ENCODE data around the gene SIX5.
A peak's percentile ranks its signal among the peaks of the same experiment; 100 is the strongest.
"Not testable (repeated sequence)": the region's sequence is repeated elsewhere in the genome, so short reads cannot be mapped to it uniquely, and the experiment has no call there.

The SIX5 gene

GRCh38 chr19:45729800-45730290 lies 39.2 kb downstream of the SIX5 start:
- ChIA-PET CTCF (interaction anchor here (1.1 to 2.9 kb wide), 4 partner anchors 11 to 37 kb away, joined by 3 to 11 read pairs (median 6); partner anchors contain the start of genes QPCTL and SNRPD2), POLR2A (interaction anchor here (0.5 to 1.5 kb wide), 5 partner anchors 13 to 1040 kb away, joined by 3 to 10 read pairs (median 3); partner anchors contain the start of genes QPCTL and SNRPD2)
- Histone ChIP-seq H3K4me3 (ENCODE audit: control insufficient read depth in 1 of 7, extremely low read depth in 1 of 7, insufficient read depth in 4 of 7, low read depth in 2 of 7, low read length in 6 of 7) (peak overlapping the region; percentile 56 to 93 (median 85)), H3K27ac (ENCODE audit: insufficient read depth in 1 of 2, low read depth in 1 of 2, low read length in 2 of 2, poor library complexity in 1 of 2, severe bottlenecking in 2 of 2) (peak overlapping the region; percentile 74 to 87), H3K4me1 (ENCODE audit: control extremely low read depth in 1 of 4, control insufficient read depth in 4 of 4, insufficient read depth in 4 of 4, low read length in 3 of 4) (peaks cover 2 to 12% (median 9%) of the 10 kb centered on the region in 4 experiments), H3K36me3 (ENCODE audit: control insufficient read depth in 4 of 4, insufficient read depth in 4 of 4, low read length in 3 of 4) (no peaks in the 10 kb centered on the region), H3K9me3 (ENCODE audit: control extremely low read depth in 1 of 5, control insufficient read depth in 4 of 5, insufficient read depth in 2 of 5, low read depth in 1 of 5, low read length in 4 of 5) (no peaks in the 10 kb centered on the region), H3K27me3 (replicated peaks in 2 of 5; ENCODE audit: control insufficient read depth in 4 of 5, insufficient read depth in 5 of 5, low read length in 4 of 5) (no peaks in the 10 kb centered on the region)
- WGBS (ENCODE audit: insufficient coverage), result 22% methylated on average over 8 of the region's 10 CpGs
- no peak for DNase-seq

- CTCF ChIA-PET, result interaction anchor here (1.1 kb wide), 1 partner anchor 12 kb away, joined by 4 read pairs; no protein-coding TSS in a partner anchor
Observed at GRCh38 chr19:45728683-45729082, 40.4 kb downstream of the SIX5 start.

GRCh38 chr19:45720065-45720464 lies 49.0 kb downstream of the SIX5 start:
- Histone ChIP-seq H3K4me1 (ENCODE audit: control extremely low read depth in 1 of 4, control insufficient read depth in 4 of 4, insufficient read depth in 4 of 4, low read length in 3 of 4) (peaks cover 2 to 22% (median 16%) of the 10 kb centered on the region in 4 experiments), H3K36me3 (ENCODE audit: control insufficient read depth in 4 of 4, insufficient read depth in 4 of 4, low read length in 3 of 4) (peaks cover 7 to 13% (median 11%) of the 10 kb centered on the region in 4 experiments)
- CTCF ChIA-PET, result interaction anchor here (0.6 to 1.7 kb wide), 3 partner anchors 20 to 50 kb away, joined by 3 to 4 read pairs (median 3); no protein-coding TSS in a partner anchor
- H3K4me3 ChIP-seq (ENCODE audit: control insufficient read depth in 1 of 7, extremely low read depth in 1 of 7, insufficient read depth in 4 of 7, low read depth in 2 of 7, low read length in 6 of 7); H3K9me3 ChIP-seq (ENCODE audit: control extremely low read depth in 1 of 5, control insufficient read depth in 4 of 5, insufficient read depth in 2 of 5, low read depth in 1 of 5, low read length in 4 of 5); DNase-seq; POLR2A ChIA-PET; H3K27me3 ChIP-seq (replicated peaks in 2 of 5; ENCODE audit: control insufficient read depth in 4 of 5, insufficient read depth in 5 of 5, low read length in 4 of 5); H3K27ac ChIP-seq (ENCODE audit: insufficient read depth in 1 of 2, low read depth in 1 of 2, low read length in 2 of 2, poor library complexity in 1 of 2, severe bottlenecking in 2 of 2): not testable (repeated sequence)
- 91% methylated on average over 10 of the region's 11 CpGs for WGBS (ENCODE audit: insufficient coverage)

More at GRCh38 chr19:45728683-45729082, 40.4 kb downstream of the SIX5 start:
- H3K27ac ChIP-seq (ENCODE audit: insufficient read depth in 1 of 2, low read depth in 1 of 2, low read length in 2 of 2, poor library complexity in 1 of 2, severe bottlenecking in 2 of 2); POLR2A ChIA-PET; H3K36me3 ChIP-seq (ENCODE audit: control insufficient read depth in 4 of 4, insufficient read depth in 4 of 4, low read length in 3 of 4); H3K27me3 ChIP-seq (replicated peaks in 2 of 5; ENCODE audit: control insufficient read depth in 4 of 5, insufficient read depth in 5 of 5, low read length in 4 of 5); DNase-seq; H3K4me3 ChIP-seq (ENCODE audit: control insufficient read depth in 1 of 7, extremely low read depth in 1 of 7, insufficient read depth in 4 of 7, low read depth in 2 of 7, low read length in 6 of 7); H3K9me3 ChIP-seq (ENCODE audit: control extremely low read depth in 1 of 5, control insufficient read depth in 4 of 5, insufficient read depth in 2 of 5, low read depth in 1 of 5, low read length in 4 of 5): not testable (repeated sequence)
- H3K4me1 ChIP-seq (ENCODE audit: control extremely low read depth in 1 of 4, control insufficient read depth in 4 of 4, insufficient read depth in 4 of 4, low read length in 3 of 4), result peaks cover 2 to 12% (median 9%) of the 10 kb centered on the region in 4 experiments
- WGBS (ENCODE audit: insufficient coverage), result 96% methylated on average over 15 of the region's 18 CpGs

GRCh38 chr19:45717983-45718650 lies 50.9 kb downstream of the SIX5 start:
- Histone ChIP-seq H3K36me3 (ENCODE audit: control insufficient read depth in 4 of 4, insufficient read depth in 4 of 4, low read length in 3 of 4) (peaks cover 5 to 13% (median 7%) of the 10 kb centered on the region in 4 experiments), H3K27me3 (replicated peaks in 2 of 5; ENCODE audit: control insufficient read depth in 4 of 5, insufficient read depth in 5 of 5, low read length in 4 of 5) (no peaks in the 10 kb centered on the region), H3K27ac (ENCODE audit: insufficient read depth in 1 of 2, low read depth in 1 of 2, low read length in 2 of 2, poor library complexity in 1 of 2, severe bottlenecking in 2 of 2) (peak overlapping the region; percentile 83 to 92), H3K9me3 (ENCODE audit: control extremely low read depth in 1 of 5, control insufficient read depth in 4 of 5, insufficient read depth in 2 of 5, low read depth in 1 of 5, low read length in 4 of 5) (no peaks in the 10 kb centered on the region), H3K4me3 (ENCODE audit: control insufficient read depth in 1 of 7, extremely low read depth in 1 of 7, insufficient read depth in 4 of 7, low read depth in 2 of 7, low read length in 6 of 7) (peak overlapping the region in 6 of 7 experiments; percentile 63 to 98 (median 93)), H3K4me1 (ENCODE audit: control extremely low read depth in 1 of 4, control insufficient read depth in 4 of 4, insufficient read depth in 4 of 4, low read length in 3 of 4) (peaks cover 2 to 22% (median 16%) of the 10 kb centered on the region in 4 experiments)
- WGBS (ENCODE audit: insufficient coverage), result 89% methylated on average over 9 of the region's 12 CpGs
- DNase-seq, result no peak
- ChIA-PET POLR2A (interaction anchor here (1.6 kb wide), 1 partner anchor 13 kb away, joined by 6 read pairs; the partner anchor contains the start of gene FBXO46), CTCF (interaction anchor here (1.0 to 1.9 kb wide), 2 partner anchors 12 to 51 kb away, joined by 6 to 7 read pairs; partner anchors contain the start of genes FBXO46 and SIX5)

GRCh38 chr19:45717131-45717982 lies 51.7 kb downstream of the SIX5 start:
- Histone ChIP-seq H3K4me1 (ENCODE audit: control extremely low read depth in 1 of 4, control insufficient read depth in 4 of 4, insufficient read depth in 4 of 4, low read length in 3 of 4) (peaks cover 2 to 22% (median 16%) of the 10 kb centered on the region in 4 experiments), H3K27ac (ENCODE audit: insufficient read depth in 1 of 2, low read depth in 1 of 2, low read length in 2 of 2, poor library complexity in 1 of 2, severe bottlenecking in 2 of 2) (peak overlapping the region; percentile 83 to 92), H3K9me3 (ENCODE audit: control extremely low read depth in 1 of 5, control insufficient read depth in 4 of 5, insufficient read depth in 2 of 5, low read depth in 1 of 5, low read length in 4 of 5) (no peaks in the 10 kb centered on the region), H3K4me3 (ENCODE audit: control insufficient read depth in 1 of 7, extremely low read depth in 1 of 7, insufficient read depth in 4 of 7, low read depth in 2 of 7, low read length in 6 of 7) (peak overlapping the region; percentile 39 to 98 (median 93)), H3K36me3 (ENCODE audit: control insufficient read depth in 4 of 4, insufficient read depth in 4 of 4, low read length in 3 of 4) (peaks cover 7 to 20% (median 10%) of the 10 kb centered on the region in 4 experiments), H3K27me3 (replicated peaks in 2 of 5; ENCODE audit: control insufficient read depth in 4 of 5, insufficient read depth in 5 of 5, low read length in 4 of 5) (no peaks in the 10 kb centered on the region)
- CTCF ChIA-PET, result interaction anchor here (0.7 to 1.9 kb wide), 5 partner anchors 13 to 52 kb away, joined by 3 to 7 read pairs (median 4); partner anchors contain the start of genes FBXO46 and SIX5
- POLR2A ChIA-PET, result interaction anchor here (0.7 to 1.6 kb wide), 6 partner anchors 12 to 93 kb away, joined by 3 to 9 read pairs (median 6); partner anchors contain the start of genes FBXO46, QPCTL and SIX5
- WGBS (ENCODE audit: insufficient coverage), result 0% methylated on average over 29 of the region's 51 CpGs
- DNase-seq, result peak; percentile 99 to 100 (median 100)

- ChIA-PET POLR2A (interaction anchor here (0.7 to 1.6 kb wide), 6 partner anchors 13 to 93 kb away, joined by 3 to 9 read pairs (median 6); partner anchors contain the start of genes FBXO46, QPCTL and SIX5), CTCF (interaction anchor here (0.7 to 1.9 kb wide), 5 partner anchors 13 to 53 kb away, joined by 3 to 7 read pairs (median 4); partner anchors contain the start of genes FBXO46 and SIX5)
- H3K36me3 ChIP-seq (ENCODE audit: control insufficient read depth in 4 of 4, insufficient read depth in 4 of 4, low read length in 3 of 4), result peaks cover 5 to 25% (median 11%) of the 10 kb centered on the region in 4 experiments
- peak overlapping the region; percentile 4 to 90 for H3K27ac ChIP-seq (ENCODE audit: insufficient read depth in 1 of 2, low read depth in 1 of 2, low read length in 2 of 2, poor library complexity in 1 of 2, severe bottlenecking in 2 of 2)
- H3K9me3 ChIP-seq (ENCODE audit: control extremely low read depth in 1 of 5, control insufficient read depth in 4 of 5, insufficient read depth in 2 of 5, low read depth in 1 of 5, low read length in 4 of 5), result no peaks in the 10 kb centered on the region
- no peaks in the 10 kb centered on the region for H3K27me3 ChIP-seq (replicated peaks in 2 of 5; ENCODE audit: control insufficient read depth in 4 of 5, insufficient read depth in 5 of 5, low read length in 4 of 5)
- H3K4me3 ChIP-seq (ENCODE audit: control insufficient read depth in 1 of 7, extremely low read depth in 1 of 7, insufficient read depth in 4 of 7, low read depth in 2 of 7, low read length in 6 of 7), result peak overlapping the region; percentile 39 to 98 (median 93)
- 4% methylated on average over 14 of the region's 24 CpGs for WGBS (ENCODE audit: insufficient coverage)
- peaks cover 2 to 22% (median 16%) of the 10 kb centered on the region in 4 experiments for H3K4me1 ChIP-seq (ENCODE audit: control extremely low read depth in 1 of 4, control insufficient read depth in 4 of 4, insufficient read depth in 4 of 4, low read length in 3 of 4)
- DNase-seq, result peak; percentile 13 to 46 (median 41)
Observed at GRCh38 chr19:45716359-45717130, 52.5 kb downstream of the SIX5 start.
